Measurements from ENCODE around the gene B4GALNT3.

B4GALNT3 gene

DNA sequence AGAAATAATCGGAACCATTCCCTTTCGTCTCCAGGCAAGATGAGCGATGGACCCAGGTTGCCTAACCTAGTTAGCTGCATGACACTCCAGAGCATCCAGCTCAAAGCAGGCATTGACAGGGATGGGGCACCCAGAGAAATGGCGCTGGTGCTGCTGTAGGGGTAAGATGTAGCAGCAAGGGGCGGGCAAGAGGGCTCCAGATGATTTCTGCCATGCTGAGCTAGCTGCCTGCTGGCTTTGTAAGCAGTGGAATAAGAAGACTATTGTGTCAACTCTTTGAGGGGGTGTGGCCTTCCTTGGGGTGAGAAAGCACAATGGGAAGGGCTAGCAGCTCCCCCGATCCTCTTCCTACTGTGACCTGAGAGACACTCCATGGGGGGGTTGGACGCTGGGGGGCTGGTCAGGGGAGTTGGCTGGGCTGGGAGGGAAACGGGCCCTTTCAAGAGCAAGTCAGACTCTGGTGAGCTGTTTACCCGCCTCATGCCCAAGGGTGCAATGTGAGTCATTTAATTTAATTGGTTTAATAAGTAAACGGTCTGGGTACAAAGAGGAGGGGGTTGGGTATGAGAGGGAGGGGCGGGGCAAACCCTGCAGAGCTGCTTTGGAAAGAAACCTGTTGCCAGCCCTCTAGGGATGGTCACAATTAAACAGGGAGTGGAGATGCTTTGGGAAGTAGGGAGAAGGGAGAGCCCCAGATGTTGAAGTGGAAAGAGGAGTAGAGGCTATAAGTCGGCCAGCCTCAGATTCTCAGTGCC lies 50.5 kb downstream of the B4GALNT3 start:
- FAIRE-seq: no peak

DNA sequence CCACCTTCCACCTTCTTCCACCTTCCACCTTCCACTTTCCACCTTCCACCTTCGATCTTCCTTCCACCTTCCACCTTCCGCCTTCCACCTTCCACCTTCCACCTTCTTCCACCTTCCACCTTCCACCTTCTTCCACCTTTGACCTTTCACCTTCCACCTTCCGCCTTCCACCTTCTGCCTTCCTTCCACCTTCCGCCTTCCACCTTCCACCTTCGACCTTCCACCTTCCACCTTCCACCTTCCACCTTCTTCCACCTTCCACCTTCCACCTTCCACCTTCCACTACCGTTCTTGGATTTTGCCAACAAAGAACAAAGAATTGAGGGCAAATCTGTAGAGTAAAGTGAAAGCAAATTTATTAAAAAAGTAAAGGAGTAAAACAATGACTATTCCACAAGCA lies 53.2 kb downstream of the B4GALNT3 start:
- no peak for FAIRE-seq

DNA sequence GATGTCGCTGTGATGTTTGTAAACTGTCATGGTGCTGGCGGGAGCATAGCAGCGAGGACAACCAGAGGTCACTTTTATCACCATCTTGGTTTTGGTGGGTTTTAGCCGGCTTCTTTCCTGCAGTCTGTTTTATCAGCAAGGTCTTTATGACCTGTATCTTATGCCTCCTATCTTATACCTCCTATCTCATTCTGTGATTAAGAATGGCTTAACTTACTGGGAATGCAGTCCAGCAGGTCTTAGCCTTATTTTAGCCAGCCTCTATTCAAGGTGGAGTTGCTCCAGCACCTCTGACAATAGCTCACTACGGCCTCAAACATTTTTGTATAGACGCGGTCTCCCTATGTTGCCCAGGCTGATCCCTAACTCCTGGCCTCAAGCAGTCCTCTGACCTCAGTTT lies 53.7 kb downstream of the B4GALNT3 start:
- no peak for FAIRE-seq

- no peak for FAIRE-seq
Observed at GRCh38 chr12:517538-517937, 57.8 kb downstream of the B4GALNT3 start.

GRCh38 chr12:520119-520518 lies 60.4 kb downstream of the B4GALNT3 start:
- no peak for FAIRE-seq

GRCh38 chr12:522692-523378 lies 63.1 kb downstream of the B4GALNT3 start:
- FAIRE-seq: no peak

DNA sequence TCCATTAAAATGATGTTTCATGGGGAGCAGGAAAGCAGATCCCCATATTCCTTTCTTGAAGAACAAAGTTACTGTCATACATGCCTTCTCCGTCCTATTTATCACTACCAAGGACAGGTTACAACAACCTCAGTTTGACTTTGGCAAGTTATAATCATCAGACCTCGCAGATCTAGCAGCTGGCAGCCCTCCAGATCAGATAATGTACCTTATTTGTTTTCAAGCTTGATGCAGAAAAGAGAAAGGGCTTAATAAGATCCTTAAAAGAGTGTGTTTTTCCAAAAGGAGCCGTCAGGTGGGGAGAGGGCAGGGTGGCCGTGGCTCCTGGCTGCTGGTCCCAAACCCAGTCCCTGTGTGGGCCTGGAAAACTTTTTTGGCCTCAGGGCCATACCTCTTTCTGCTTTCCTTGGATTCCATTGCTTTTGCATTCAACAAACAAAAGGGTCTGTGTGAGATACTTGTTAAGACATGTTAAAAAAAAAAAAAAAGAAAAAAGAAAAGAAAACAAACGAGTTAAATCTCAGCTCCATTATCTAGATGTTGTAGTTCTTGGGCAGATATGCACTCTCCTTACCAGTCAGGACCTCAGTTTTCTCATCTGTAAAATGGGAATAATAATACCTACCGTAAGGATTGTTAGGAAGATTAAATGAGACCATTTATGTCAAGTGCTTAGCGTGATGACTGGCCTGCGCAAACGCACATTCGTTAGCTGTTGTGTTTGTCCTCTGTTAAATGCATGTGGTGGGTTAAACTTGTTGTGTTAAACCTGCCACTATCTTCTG lies 64.6 kb downstream of the B4GALNT3 start:
- FAIRE-seq: no peak

DNA sequence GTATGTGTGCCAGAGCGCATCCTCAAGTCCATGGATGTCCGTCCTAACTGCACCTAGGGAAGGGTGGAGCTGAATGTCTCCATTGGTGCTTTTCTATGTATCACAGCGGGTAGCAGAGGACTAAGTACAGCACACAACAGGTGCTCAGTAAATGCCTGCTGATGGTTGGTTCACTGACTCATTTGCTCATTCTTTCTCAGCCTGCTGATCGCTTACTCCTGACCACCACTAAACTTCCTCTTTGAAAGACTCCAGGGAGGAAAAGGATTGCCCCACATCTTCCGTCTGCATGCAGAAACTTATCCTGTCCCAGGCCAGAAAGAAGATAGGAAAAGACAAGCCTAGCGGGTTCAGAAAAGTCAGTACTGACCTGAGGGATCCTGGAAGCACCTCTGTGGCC lies 66.3 kb downstream of the B4GALNT3 start:
- no peak for FAIRE-seq

DNA sequence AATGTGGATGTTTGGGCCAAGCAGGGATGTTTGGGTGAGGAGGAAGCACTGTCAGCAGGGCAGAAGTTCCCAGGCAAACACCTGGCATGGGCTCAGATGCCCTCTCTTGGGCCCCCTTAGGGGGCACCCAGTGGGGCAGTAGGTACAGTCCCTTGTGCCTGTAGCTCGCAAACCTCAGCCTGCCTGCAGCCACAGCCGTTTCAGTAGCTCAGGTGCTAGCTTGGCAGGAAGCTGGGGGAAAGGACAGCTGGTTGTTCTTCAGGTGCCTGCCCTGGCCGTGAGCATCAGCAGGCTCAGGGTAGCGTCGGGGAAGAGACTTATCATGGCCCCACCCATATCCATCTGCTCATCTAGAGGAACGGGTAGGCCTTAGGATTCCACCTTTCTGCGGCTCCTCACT lies 67.5 kb downstream of the B4GALNT3 start:
- no peak for FAIRE-seq

DNA sequence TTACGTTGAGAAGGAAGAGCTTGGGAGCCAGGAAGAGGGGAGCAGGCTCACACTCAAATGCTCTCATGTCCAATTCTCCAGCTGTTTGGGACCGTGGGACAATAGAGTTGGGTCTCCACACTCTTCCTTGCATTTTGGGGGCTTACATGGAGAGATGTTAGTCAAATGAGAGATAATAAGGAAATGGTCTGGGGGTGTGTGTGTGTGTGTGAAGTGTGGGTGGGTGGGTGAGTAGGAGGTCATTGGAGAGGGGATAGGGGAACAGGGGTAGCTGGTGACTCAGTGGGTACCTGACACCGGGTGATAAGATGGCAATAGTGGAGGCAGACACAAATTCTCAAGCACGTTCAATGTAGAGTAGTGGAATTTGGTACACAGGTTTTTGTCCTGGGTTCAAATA lies 68.0 kb downstream of the B4GALNT3 start:
- FAIRE-seq: no peak

- FAIRE-seq: no peak
Observed at GRCh38 chr12:530308-530707, 70.6 kb downstream of the B4GALNT3 start.

DNA sequence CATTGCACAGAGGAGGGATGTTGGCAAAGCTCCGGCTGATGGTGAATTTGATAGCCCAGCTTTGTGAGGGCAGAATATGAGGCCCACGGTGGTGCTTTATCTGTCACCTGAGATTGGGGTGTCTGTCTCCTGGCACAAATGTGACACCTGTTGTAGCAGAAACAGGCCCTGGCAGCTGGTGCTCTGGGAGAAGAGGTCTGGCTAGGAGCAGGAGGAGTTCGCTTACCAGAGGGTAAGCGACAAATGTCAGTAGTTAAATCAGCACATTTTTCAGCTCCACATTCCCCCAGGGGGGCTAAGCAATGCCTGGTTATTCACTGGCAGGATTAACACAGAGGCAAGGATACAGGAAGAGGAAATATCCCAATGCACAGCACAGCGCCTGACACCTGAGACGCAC lies 71.1 kb downstream of the B4GALNT3 start:
- no peak for FAIRE-seq

- no peak for FAIRE-seq
Observed at GRCh38 chr12:531951-532585, 72.3 kb downstream of the B4GALNT3 start.

- FAIRE-seq: no peak
Observed at GRCh38 chr12:532908-533565, 73.3 kb downstream of the B4GALNT3 start.

- no peak for FAIRE-seq
Observed at GRCh38 chr12:533718-534117, 74.0 kb downstream of the B4GALNT3 start.

DNA sequence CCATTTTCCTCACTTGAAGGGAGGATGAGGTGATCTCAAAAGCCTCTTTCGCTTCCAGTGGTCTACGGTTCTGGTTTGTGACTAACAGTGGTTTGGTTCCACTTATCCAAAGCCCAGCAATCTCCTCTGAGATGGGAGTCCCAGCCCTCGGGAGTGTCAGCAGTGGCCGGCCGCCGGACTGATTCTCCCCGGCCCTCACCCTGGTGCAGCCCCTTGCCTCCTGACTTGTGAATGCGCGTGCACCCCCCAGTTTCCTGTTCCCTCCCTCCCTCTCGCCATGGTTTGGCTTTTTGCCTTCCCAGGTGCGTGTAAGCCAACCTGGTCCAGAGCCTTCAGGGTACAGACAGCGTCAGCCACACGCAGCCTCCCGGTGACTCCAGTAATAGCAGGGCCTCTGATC lies 74.5 kb downstream of the B4GALNT3 start:
- FAIRE-seq: no peak

- no peak for FAIRE-seq
Observed at GRCh38 chr12:535396-535795, 75.7 kb downstream of the B4GALNT3 start.

GRCh38 chr12:536751-537245 lies 77.1 kb downstream of the B4GALNT3 start:
- FAIRE-seq: no peak

DNA sequence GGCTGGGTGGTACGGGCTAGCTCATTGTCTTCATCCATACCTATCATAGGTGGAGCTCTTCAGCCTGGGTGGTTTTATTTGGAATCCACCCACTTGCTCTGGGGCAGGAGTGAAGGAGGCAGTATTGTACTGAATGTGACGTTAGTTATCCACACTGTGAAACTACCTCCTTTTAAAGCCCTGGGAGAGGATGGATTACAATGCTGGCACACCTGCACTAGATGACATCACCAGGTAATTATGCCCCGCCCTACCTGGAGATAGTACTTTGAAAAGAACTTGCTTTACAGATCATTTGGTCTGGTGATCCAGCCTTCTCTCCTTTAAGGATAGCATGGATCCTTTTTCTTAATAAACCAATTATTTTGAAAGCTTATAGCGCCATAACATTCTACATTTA lies 78.0 kb downstream of the B4GALNT3 start:
- no peak for FAIRE-seq

GRCh38 chr12:538731-539539 lies 79.2 kb downstream of the B4GALNT3 start:
- FAIRE-seq: no peak

- no peak for FAIRE-seq
Observed at GRCh38 chr12:539540-540310, 80.0 kb downstream of the B4GALNT3 start.
